Natural killer cell (primary cell): ENCODE results near the gene ING3. TPM values are rescaled to one million over a fixed set of nuclear protein-coding genes. Genes with fewer than 3 reads are reported as not detected.

Experiments
- ATAC-seq, 3 donors: fragments of 150-1000 bp in 2 of 3; fragments of 200-7000 bp in 1 of 3; cut with Tn5 transposase; 1 replicate in 1 of 3; 2 replicates in 2 of 3; pipeline ENCODE4 v1.10.0; 2021; ENCODE audit warnings: mild to moderate bottlenecking in 2 of 3, moderate library complexity in 2 of 3
- DNase-seq, 2 donors: peaks; one replicate each; pipeline versions ENCODE4 v3.0.0 to v3.0.0-alpha.2; 2013 to 2021; ENCODE audit warnings: mixed read lengths in 1 of 2
- H3K27ac ChIP-seq: one replicate; pipeline ENCODE4 v1.5.1; 2013; ENCODE audit warnings: mild to moderate bottlenecking, low read length
- H3K27me3 ChIP-seq: one replicate; pipeline ENCODE4 v1.6.1; 2013; ENCODE audit warnings: low read length; ENCODE audit not compliant: control insufficient read depth, insufficient read depth
- H3K36me3 ChIP-seq: one replicate; pipeline ENCODE4 v1.6.1; 2013; ENCODE audit warnings: low read length; ENCODE audit not compliant: control insufficient read depth, insufficient read depth
- H3K4me1 ChIP-seq: one replicate; pipeline ENCODE4 v1.6.1; 2013; ENCODE audit warnings: low read length; ENCODE audit not compliant: control insufficient read depth, insufficient read depth
- H3K4me3 ChIP-seq: one replicate; pipeline ENCODE4 v1.5.1; 2013; ENCODE audit warnings: low read length
- H3K9me3 ChIP-seq: one replicate; pipeline ENCODE4 v1.6.1; 2013; ENCODE audit warnings: low read length; ENCODE audit not compliant: control insufficient read depth, insufficient read depth
- H3K27ac Mint-ChIP-seq, 2 donors: one replicate each; pipeline ENCODE4 v1.8.0; 2022; ENCODE audit warnings: mild to moderate bottlenecking in 2 of 2, mixed read lengths in 2 of 2, moderate library complexity in 1 of 2
- H3K27me3 Mint-ChIP-seq, 2 donors: one replicate each; pipeline ENCODE4 v1.8.0; 2022; ENCODE audit warnings: low read depth in 2 of 2, mixed read lengths in 2 of 2
- H3K36me3 Mint-ChIP-seq: one replicate; pipeline ENCODE4 v1.8.0; 2022; ENCODE audit warnings: mixed read lengths
- H3K4me1 Mint-ChIP-seq, 2 donors: one replicate each; pipeline ENCODE4 v1.8.0; 2022; ENCODE audit warnings: mixed read lengths in 2 of 2
- H3K4me3 Mint-ChIP-seq: one replicate; pipeline ENCODE4 v1.8.0; 2022; ENCODE audit warnings: mild to moderate bottlenecking, moderate library complexity, mixed read lengths
- H3K9me3 Mint-ChIP-seq, 2 donors: one replicate each; pipeline ENCODE4 v1.8.0; 2022; ENCODE audit warnings: mixed read lengths in 2 of 2
- CTCF ChIP-seq: fragments of 200-600 bp; IDR thresholded peaks from one replicate; pipeline ENCODE4 v1.8.0; 2022; ENCODE audit warnings: antibody characterized with exemption
- WGBS: methylation state at CpG from one replicate; pipeline ENCODE4 v1.1.7; 2013; ENCODE audit warnings: missing lambda C conversion rate; ENCODE audit not compliant: insufficient coverage; 5-methylcytosine and 5-hydroxymethylcytosine counted together
- intact Hi-C: fragments of 100-400 bp; cut with micrococcal nuclease; formaldehyde crosslinking; loops from one replicate; pipeline ENCODE4 v1.14.2; 2022
- total RNA-seq, 4 donors: library from RNA; stranded (reverse); fragments of 120-200 nt in 1 of 4; gene quantifications; one replicate each; pipeline versions ENCODE4 v1.2.3 to v1.2.4, GENCODE V29; 2013 to 2022

ING3 gene
- total RNA-seq, 3 donors from 2014 or later (not counting 1 experiment from before 2014, with no cell fraction given) = 45.7 to 56.2 (median 50.1) TPM

GRCh38 chr7:120951826-120952225, 1.2 kb downstream of the ING3 start:
- peak overlapping the region; percentile 91 for H3K4me3 Mint-ChIP-seq
- peak overlapping the region; percentile 94 to 99 for H3K27ac Mint-ChIP-seq
- Histone ChIP-seq H3K4me1 (peaks cover 3% of the 10 kb centered on the region), H3K27ac (peak overlapping the region; percentile 99), H3K4me3 (no peak overlapping the region), H3K9me3 (no peaks in the 10 kb centered on the region), H3K36me3 (peaks cover 39% of the 10 kb centered on the region), H3K27me3 (peaks cover 2% of the 10 kb centered on the region)
- H3K36me3 Mint-ChIP-seq = no peaks in the 10 kb centered on the region
- peaks cover 0 to 2% of the 10 kb centered on the region in 2 donors for H3K27me3 Mint-ChIP-seq
- WGBS = 55% methylated on average over 1 of the region's 2 CpGs
- H3K4me1 Mint-ChIP-seq = peaks cover 19 to 26% of the 10 kb centered on the region in 2 donors
- TF ChIP-seq CTCF = no peak
- ATAC-seq (no peak), DNase-seq (peak in 1 of 2 donors; percentile 17)
- intact Hi-C loops = no loop called here
- no peaks in the 10 kb centered on the region for H3K9me3 Mint-ChIP-seq

GRCh38 chr7:120955577-120956149, 5.1 kb downstream of the ING3 start:
- Mint-ChIP-seq H3K9me3 (no peaks in the 10 kb centered on the region), H3K27me3 (no peaks in the 10 kb centered on the region), H3K27ac (peak overlapping the region in 1 of 2 donors; percentile 8), H3K36me3 (no peaks in the 10 kb centered on the region), H3K4me3 (no peak overlapping the region), H3K4me1 (peaks cover 16% of the 10 kb centered on the region in 2 donors)
- TF ChIP-seq CTCF = no peak
- Histone ChIP-seq H3K4me1 (peaks cover 3% of the 10 kb centered on the region), H3K36me3 (peaks cover 51% of the 10 kb centered on the region), H3K27me3 (no peaks in the 10 kb centered on the region), H3K27ac (no peak overlapping the region), H3K9me3 (no peaks in the 10 kb centered on the region), H3K4me3 (no peak overlapping the region)
- no peak for DNase-seq
- 100% methylated on average over 1 of the region's 3 CpGs for WGBS
- intact Hi-C loops = no loop called here
- ATAC-seq = no peak

GRCh38 chr7:120959929-120960484, 9.4 kb downstream of the ING3 start:
- no peaks in the 10 kb centered on the region for H3K27me3 ChIP-seq
- intact Hi-C loops = no loop called here
- 95% methylated on average over 8 of the region's 8 CpGs for WGBS
- no peak overlapping the region for H3K4me3 Mint-ChIP-seq
- DNase-seq (no peak), ATAC-seq (no peak)
- H3K27ac ChIP-seq = no peak overlapping the region
- TF ChIP-seq CTCF = no peak
- H3K9me3 ChIP-seq = no peaks in the 10 kb centered on the region
- H3K9me3 Mint-ChIP-seq = no peaks in the 10 kb centered on the region
- no peaks in the 10 kb centered on the region for H3K27me3 Mint-ChIP-seq
- no peak overlapping the region for H3K27ac Mint-ChIP-seq
- peaks cover 40% of the 10 kb centered on the region for H3K36me3 ChIP-seq
- H3K4me1 Mint-ChIP-seq = peaks cover 15 to 27% of the 10 kb centered on the region in 2 donors
- no peak overlapping the region for H3K4me3 ChIP-seq
- no peaks in the 10 kb centered on the region for H3K4me1 ChIP-seq
- H3K36me3 Mint-ChIP-seq = no peaks in the 10 kb centered on the region

- Mint-ChIP-seq H3K4me1 (peaks cover 15 to 27% of the 10 kb centered on the region in 2 donors), H3K27me3 (no peaks in the 10 kb centered on the region), H3K36me3 (no peaks in the 10 kb centered on the region), H3K27ac (no peak overlapping the region), H3K4me3 (no peak overlapping the region), H3K9me3 (no peaks in the 10 kb centered on the region)
- Histone ChIP-seq H3K4me1 (no peaks in the 10 kb centered on the region), H3K36me3 (peaks cover 41% of the 10 kb centered on the region), H3K27ac (no peak overlapping the region), H3K4me3 (no peak overlapping the region), H3K27me3 (no peaks in the 10 kb centered on the region), H3K9me3 (no peaks in the 10 kb centered on the region)
- intact Hi-C loops = no loop called here
- WGBS = no CpG with 5 or more reads among the region's 1 CpG
- no peak for DNase-seq
- ATAC-seq = no peak
- TF ChIP-seq CTCF = no peak
These were observed 10.1 kb downstream of the ING3 start for GRCh38 chr7:120960714-120961113.
